HG02763 (cell line): ENCODE measurements around the gene ZNF76.

Experiments used
- ATAC-seq: cut with Tn5 transposase; IDR thresholded peaks from one replicate; pipeline ENCODE4 v1.9.1; 2021; ENCODE audit warnings: mild to moderate bottlenecking, moderate library complexity; ENCODE audit not compliant: unreplicated experiment

ZNF76 gene

GRCh38 chr6:35259194-35259947 is at the start of gene ZNF76:
TSS of gene ZNF76 (plus strand) at chr6:35259735. CDS start at chr6:35281152, 21,417 bp downstream.
- ATAC-seq: peak; percentile 85

- ATAC-seq: no peak
Measured at GRCh38 chr6:35213298-35213791, 46.2 kb upstream of the ZNF76 start.

- ATAC-seq: no peak
Measured at GRCh38 chr6:35213824-35214756, 45.4 kb upstream of the ZNF76 start, which contains the start of gene SCUBE3. TSS of gene SCUBE3 (plus strand) at chr6:35213956. CDS start at chr6:35214419, 463 bp downstream.

GRCh38 chr6:35214869-35215664 is 44.5 kb upstream of the ZNF76 start:
- no peak for ATAC-seq

- no peak for ATAC-seq
Measured at GRCh38 chr6:35215665-35216411, 43.7 kb upstream of the ZNF76 start.

- ATAC-seq: no peak
Measured at GRCh38 chr6:35216412-35216732, 43.2 kb upstream of the ZNF76 start.

GRCh38 chr6:35216851-35217811 is 42.4 kb upstream of the ZNF76 start:
- ATAC-seq: no peak

- ATAC-seq: no peak
Measured at GRCh38 chr6:35218021-35218420, 41.5 kb upstream of the ZNF76 start.

- ATAC-seq: no peak
Measured at GRCh38 chr6:35218456-35218855, 41.1 kb upstream of the ZNF76 start.

- no peak for ATAC-seq
Measured at GRCh38 chr6:35219683-35220326, 39.7 kb upstream of the ZNF76 start.

- no peak for ATAC-seq
Measured at GRCh38 chr6:35220711-35221110, 38.8 kb upstream of the ZNF76 start.

- ATAC-seq: no peak
Measured at GRCh38 chr6:35223396-35223795, 36.1 kb upstream of the ZNF76 start.

GRCh38 chr6:35224720-35225119 is 34.8 kb upstream of the ZNF76 start:
- no peak for ATAC-seq

GRCh38 chr6:35228481-35228880 is 31.1 kb upstream of the ZNF76 start:
- ATAC-seq: no peak

GRCh38 chr6:35229304-35229703 is 30.2 kb upstream of the ZNF76 start:
- ATAC-seq: no peak

- ATAC-seq: no peak
Measured at GRCh38 chr6:35230498-35230897, 29.0 kb upstream of the ZNF76 start.

GRCh38 chr6:35230950-35231349 is 28.6 kb upstream of the ZNF76 start:
- ATAC-seq: no peak

GRCh38 chr6:35231563-35231962 is 28.0 kb upstream of the ZNF76 start:
- ATAC-seq: no peak

- ATAC-seq: no peak
Measured at GRCh38 chr6:35234901-35235300, 24.6 kb upstream of the ZNF76 start.
